GM19452 (cell line): Measurements from ENCODE around the gene MTHFR.

ENCODE experiments used
- ATAC-seq: cut with Tn5 transposase; IDR thresholded peaks from one replicate; pipeline ENCODE4 v1.9.1; 2021; ENCODE audit not compliant: unreplicated experiment

The MTHFR gene

DNA sequence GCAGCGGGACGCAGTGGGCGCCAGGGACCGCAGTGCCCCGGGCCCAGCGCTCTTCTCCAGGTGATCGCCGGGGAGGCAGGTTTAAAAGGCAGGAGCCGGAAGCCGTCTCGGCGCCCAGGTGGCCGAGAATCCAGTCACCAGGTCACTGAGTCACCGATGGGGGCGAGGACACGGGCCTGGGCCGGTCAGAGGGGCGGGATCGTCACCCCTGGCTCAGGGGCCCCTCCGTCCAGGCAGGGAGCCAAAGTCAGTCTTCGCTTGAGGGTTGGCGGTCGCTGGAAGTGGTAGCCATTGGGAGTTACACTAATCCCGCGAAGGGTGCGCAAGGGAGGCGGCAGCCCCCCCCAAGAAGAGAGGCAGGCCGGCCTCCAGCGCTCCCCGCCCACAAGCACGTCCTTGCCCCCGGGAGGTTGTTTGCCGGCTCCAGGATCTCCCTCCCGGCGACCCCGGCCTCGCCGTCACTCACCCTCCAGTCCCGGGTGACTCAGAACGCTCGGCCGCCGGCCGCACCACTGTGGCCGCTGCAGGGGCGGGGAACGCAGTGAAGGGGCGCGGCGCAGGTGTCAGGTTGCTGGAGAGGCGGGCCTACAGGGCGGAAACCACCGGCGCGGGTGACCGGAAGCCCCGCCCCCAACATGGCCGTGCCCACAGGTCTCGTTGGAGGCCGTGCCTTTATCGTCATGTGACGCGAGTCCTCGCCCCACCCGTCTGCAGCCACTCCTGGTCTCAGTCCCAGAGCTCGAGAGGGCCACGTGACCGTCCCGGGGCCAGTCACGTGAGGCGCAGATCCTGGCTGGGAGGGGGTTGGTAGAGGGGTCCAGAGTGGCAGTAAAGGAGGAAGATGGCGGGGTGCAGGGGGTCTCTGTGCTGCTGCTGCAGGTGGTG lies at the start of gene MTHFR, which contains the start of gene CLCN6:
Gene MTHFR, minus strand, starts transcription at position 543 of the 885 bp plus-strand sequence. CDS start 2,848 bp downstream, outside the sequence.
Gene CLCN6, plus strand, starts transcription at position 770 of the 885 bp plus-strand sequence. Its CDS starts 72 bp downstream, at position 842.
- peak; percentile 79 for ATAC-seq

DNA sequence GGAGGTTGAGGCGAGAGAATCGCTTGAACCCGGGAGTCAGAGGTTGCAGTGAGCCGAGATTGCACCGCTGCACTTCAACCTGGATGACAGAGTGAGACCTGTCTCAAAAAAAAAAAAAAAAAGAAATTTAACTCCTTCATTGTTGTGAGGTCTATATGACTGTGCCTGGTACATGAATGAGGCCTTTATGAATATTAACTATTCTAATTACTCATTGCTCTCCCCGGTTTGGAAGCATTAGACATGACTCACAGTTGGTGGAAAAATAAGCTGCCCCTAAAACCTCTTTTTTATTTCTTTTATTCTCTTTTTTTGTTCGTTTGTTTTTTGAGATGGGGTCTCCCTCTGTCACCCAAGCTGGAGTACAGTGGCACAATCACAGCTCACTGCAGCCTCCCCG lies 49.7 kb upstream of the MTHFR start:
- no peak for ATAC-seq

DNA sequence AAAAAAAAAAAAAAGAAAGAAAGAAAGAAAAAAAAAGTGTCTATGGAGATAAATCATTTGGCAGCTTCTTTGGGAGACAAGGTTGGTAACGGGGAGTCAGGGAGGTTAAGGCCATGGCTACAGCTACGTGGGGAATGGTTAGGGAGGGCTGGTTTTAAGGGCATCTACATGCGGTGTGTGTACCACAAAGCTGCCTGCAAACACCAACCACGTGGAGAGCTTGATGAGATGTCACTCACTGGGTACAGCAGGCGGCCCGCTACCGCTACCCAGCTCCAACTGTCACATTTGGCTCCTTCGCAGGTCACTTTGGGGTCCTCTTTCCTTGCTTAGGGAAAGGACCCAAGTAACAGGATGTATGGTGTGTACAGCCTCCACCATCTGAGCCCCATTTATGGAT lies 48.8 kb upstream of the MTHFR start:
- no peak for ATAC-seq

DNA sequence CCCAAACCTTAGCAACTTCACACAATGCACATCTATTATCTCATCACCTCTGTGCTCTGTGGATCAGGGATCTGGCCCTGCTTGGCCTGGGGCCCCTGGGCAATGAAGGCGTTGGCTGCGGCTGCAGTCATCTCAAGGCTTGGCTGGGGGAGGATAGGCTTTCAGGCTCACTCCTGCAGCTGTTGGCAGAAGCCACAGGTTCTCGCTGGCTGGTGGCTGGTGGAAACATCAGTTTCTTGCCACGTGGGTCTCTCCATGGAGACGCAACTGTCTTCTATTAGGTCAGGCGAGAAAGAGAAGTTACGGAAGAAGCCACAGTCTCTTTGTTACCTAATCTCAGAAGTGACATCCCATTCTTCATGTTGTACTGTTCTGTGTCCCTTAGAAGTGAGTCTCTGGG lies 45.4 kb upstream of the MTHFR start:
- ATAC-seq = no peak

DNA sequence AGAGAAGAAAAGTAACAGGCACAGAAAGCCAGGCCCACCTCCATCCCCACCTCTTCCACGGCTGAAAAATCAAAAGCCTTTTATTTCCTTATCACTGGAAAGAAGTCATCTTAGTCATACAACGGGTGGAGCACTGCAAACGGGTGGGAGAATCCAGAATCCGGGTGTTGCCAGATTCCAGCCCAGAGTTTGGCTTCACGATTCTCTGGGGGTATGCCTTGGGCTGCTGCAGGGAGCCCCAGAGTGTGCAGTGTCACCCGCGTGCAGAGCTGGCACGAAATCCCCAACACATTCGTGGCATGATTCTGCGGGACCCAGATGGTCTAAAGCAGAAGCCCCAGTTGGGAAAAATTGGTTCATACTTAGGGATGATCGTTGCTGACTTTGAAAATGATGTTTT lies 44.4 kb upstream of the MTHFR start:
- no peak for ATAC-seq

DNA sequence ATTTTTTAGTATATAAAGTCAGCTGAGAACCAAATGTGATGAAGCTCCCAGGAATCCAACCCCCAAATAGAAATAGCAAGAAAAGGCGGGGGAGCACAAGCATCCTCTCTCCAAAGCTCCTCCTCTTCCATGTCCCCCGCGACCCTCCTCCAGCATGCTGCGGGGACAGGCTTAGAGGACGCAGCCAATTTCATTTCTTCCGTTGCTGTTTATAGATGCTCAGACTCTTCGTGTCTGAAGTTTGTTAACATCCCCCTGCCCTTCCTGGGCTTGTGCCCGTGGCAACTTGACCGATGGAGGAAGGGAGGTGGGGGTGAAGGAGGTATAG lies 42.6 kb upstream of the MTHFR start:
- no peak for ATAC-seq

DNA sequence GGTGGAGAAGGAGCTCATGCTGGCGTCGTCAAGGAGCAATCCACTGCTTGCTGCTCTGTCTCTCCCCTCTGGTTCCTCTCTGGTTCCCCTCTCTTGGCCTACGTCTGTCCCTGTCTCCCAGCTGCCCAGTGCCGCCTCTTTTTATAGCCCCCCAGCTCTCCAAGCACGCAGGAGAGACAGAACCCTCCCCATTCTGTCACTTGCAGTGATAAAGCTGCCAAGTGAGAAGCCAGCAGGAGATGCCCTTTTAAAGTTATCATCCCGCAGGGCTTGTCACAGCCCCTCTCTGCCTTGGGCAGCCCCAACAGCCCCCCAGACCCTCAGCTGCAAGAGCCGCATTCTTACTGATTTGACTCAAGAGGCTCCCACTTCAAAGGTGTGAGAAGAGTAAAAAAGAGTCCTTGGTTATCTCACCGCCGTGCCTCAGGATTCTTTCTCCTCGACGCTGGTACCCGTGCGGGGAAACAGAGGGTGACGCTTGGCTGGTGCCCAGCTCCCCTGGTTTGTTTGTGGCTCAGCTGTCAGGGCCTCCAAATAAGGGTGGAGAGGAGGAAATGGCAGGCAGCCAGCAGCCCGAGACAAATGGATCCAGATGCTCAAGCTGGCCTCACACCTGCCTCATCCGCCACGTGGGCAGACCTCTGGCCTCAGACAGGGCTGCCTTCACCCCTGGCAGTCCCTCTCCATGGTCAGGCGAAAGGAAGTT lies 42.1 kb upstream of the MTHFR start, which contains the start of gene NPPA:
Gene NPPA, minus strand, starts transcription at position 117 of the 706 bp plus-strand sequence. Its CDS starts 99 bp downstream, at position 18.
- ATAC-seq = no peak

DNA sequence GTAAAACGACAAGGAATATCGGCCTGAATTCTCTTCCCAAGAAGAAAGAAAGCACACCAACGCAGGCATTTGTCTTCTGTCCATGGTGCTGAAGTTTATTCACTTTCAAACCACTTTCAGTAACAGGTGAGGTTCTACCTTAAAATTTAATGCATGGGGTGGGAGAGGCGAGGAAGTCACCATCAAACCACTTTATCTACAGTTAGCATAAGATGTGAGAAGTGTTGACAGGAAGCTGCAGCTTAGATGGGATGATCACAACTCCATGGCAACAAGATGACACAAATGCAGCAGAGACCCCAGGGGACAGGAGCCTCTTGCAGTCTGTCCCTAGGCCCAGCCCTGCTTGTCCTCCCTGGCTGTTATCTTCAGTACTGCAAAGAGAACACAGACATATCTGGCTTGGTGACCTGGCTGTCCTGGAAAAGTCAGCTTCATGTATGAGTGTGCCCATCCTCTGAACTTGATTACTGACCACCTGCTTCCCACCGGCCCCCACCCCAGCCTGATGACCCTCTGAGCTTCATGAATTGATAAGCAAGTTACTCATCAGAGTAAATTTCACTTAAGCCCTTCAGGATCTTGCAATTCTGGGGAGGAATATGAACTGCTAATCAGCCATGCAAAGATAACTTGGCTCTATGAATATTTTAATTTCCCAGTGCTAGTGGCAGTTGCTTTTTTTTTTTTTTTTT lies 40.0 kb upstream of the MTHFR start:
- ATAC-seq = no peak

DNA sequence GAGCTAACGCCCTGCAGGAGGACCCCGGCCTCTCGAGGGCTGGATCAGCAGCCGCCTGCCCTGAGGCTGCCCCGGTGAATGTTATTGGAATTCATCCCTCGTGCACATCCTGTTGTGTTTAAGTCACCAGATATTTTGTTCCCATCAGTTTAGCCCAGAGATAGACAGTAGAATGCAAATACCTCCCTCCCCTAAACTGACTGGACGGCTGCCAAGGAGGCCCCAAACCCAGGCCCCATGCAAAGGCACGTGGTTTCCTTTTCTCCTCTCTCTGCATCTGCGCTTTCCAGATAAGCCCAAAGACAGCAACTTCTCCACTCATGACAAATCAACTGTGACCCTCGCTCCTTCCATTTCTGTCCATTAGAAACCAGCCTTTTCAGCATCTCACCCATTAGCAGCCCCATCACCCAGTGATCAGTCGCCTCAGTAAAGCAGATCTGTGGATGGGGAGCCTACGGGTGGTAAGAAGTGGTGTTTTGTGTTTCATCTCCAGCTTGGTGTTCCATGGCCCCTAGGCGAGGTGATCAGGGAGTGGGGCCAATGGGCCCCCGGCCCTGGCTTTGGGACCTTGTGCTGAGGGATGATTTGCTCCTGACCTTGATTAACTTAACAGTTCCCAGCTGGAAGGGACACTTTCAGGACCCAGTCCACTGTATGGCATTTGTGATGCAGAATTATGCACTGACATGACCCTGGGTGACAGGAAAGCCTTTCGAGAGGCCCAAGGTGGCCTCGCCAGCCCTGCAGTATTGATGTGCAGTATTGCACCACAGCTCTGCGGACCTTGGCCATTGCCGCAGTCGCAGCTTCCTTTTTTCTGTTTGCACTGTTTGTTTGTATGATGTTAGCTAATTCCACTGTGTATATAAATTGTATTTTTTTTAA lies 36.6 kb upstream of the MTHFR start:
- no peak for ATAC-seq

DNA sequence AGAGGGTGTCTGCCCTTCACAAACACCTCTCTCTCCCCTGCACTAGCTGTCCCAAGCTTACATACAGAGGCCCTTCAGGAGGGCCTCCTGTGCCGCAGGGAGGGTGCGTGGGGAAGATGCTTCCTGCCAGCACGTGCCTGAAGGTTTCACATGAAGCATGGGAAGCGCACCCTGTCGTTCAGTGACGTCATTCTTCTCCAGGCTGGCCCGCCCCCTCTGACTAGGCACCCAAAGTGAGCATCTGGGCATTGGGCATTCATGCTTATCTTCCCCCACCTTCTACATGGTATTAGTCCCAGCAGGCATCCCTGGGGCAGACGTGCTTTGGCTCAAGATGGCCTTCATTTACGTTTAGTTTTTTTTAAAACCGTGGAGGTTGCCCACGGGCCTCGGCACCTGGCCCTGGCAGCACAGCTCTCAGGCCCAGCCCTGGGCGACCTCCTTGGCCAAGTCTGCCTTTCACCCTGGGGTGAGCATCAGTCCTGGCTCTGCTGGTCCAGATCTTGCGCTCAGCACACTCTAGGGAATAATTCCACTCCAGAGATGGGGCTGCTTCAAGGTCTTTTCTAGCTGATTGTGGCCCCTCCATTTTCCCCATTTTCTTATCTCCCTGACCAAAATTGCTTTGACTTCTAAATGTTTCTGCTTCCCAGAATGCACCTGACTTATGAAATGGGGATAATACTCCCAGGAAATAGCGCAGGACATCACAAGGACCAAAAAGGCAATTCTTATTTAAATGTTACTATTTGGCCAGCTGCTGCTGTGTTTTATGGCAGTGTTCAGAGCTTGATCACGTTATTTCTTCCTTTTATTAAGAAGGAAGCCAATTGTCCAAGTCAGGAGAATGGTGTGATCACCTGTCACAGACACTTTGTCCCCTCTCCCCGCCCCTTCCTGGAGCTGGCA lies 35.7 kb upstream of the MTHFR start:
- ATAC-seq = no peak

DNA sequence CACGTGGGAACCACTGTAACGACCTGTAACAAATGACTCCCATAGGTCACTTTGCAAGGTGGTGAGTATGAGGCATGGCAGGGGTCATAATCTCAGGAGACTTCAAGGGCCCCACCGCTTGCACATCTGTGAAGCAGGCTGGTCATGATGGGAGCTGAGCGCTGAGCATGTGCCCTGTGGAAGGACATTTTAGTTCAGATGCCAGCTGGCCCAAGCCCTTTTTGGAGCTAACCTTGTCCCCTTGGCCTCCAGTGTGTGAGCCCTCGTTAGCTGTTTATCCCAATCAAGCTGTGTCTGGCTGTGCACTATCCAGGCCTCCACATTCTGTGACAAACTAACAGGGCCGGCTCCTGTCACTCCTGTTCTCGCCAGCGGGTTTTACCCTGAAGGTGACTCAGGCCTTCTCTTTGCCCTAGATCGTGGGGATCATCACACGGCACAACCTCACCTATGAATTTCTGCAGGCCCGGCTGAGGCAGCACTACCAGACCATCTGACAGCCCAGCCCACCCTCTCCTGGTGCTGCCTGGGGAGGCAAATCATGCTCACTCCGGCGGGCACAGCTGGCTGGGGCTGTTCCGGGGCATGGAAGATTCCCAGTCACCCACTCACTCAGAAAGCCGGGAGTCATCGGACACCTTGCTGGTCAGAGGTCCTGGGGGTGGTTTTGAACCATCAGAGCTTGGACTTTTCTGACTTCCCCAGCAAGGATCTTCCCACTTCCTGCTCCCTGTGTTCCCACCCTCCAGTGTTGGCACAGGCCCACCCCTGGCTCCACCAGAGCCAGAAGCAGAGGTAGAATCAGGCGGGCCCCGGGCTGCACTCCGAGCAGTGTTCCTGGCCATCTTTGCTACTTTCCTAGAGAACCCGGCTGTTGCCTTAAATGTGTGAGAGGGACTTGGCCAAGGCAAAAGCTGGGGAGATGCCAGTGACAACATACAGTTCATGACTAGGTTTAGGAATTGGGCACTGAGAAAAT lies 34.3 kb upstream of the MTHFR start:
- ATAC-seq = no peak

DNA sequence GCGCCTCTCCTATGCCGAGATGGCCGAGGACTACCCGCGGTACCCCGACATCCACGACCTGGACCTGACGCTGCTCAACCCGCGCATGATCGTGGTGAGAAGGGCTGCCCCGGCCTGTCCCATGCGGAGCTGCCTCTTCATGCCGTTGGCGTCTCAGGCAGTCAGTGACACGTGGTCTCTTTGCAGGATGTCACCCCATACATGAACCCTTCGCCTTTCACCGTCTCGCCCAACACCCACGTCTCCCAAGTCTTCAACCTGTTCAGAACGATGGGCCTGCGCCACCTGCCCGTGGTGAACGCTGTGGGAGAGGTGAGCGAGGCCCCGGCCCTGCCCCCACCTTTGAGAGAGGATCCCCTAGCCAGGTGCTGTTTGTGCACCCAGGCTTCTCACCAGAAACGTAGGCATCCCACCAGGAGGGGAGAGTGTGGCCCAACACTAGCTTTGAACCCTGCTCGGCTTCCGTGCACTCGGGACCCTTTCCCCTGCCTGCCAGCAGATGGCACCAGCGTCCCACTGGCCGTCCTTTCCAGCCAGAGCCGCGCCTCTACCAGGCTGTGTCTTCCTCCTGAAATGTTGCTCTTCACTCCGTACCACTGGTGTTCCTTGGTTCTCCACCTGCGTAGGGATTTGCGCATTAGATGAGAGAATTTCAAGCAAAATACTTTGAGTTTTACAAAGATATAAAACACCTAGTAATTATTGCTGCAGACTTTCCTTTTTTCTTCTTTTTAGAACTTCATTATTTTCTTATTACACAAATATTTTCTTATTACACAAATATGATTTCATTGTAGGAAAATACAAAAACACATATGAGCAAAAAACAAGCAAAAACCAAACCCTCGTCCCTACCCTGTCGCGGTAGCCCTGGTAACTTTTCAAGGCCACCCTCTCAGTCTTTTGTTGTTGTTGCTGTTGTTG lies 32.8 kb upstream of the MTHFR start:
- no peak for ATAC-seq

DNA sequence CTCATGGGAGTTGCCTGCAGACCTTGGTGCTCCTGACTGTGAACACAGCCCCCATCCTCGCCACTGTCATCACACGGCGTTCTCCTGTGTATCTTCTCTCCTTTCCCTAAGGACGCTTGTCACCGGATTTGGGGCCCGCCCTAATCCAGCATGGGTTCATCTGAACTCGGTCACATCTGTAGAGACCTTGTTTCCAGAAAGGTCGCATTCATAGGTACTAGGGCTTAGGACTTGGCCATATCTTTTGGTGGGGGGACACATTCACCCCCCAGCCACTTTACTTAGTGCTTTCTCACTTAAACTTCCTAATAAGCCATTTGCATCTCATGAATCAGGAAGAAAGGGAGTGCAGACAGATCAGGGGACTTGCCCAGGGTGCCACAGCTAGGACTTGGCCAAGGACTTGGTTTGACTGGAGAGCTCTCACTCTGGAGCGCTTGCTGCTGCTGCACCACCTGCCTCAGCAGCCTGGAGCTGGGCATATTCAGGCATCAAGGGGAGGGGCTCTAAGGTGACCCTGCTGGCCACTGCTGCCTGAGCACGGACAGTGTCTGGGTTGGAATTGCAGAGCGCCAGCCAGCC lies 32.1 kb upstream of the MTHFR start:
- ATAC-seq = no peak

DNA sequence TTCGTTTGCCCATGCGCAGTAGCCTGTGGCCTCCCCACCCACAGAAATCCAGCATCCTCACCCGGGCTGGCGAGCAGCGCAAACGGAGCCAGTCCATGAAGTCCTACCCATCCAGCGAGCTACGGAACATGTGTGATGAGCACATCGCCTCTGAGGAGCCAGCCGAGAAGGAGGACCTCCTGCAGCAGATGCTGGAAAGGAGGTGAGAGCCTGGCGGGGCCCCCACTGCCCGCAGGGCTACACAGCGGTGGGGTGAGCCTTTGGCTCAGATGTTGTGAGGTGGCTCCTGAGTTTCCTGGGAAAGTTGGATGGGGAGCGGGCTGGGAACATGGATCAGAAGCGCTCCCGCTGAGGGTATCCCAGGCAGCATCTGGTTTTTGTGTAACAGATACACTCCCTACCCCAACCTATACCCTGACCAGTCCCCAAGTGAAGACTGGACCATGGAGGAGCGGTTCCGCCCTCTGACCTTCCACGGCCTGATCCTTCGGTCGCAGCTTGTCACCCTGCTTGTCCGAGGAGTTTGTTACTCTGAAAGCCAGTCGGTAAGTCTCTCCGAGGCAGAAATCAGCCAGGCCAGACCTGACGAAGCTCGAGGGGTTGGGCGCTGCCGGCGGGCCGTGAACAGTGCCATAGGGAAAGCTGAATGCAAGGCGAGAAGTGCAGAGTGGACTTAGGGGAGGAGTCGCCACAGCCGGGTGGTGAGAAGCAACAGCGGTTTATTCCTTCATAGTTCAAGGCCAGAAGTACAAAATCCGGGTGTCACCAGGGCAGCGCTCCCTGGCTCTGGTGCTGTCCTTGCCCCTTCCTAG lies 31.4 kb upstream of the MTHFR start:
- ATAC-seq = no peak

DNA sequence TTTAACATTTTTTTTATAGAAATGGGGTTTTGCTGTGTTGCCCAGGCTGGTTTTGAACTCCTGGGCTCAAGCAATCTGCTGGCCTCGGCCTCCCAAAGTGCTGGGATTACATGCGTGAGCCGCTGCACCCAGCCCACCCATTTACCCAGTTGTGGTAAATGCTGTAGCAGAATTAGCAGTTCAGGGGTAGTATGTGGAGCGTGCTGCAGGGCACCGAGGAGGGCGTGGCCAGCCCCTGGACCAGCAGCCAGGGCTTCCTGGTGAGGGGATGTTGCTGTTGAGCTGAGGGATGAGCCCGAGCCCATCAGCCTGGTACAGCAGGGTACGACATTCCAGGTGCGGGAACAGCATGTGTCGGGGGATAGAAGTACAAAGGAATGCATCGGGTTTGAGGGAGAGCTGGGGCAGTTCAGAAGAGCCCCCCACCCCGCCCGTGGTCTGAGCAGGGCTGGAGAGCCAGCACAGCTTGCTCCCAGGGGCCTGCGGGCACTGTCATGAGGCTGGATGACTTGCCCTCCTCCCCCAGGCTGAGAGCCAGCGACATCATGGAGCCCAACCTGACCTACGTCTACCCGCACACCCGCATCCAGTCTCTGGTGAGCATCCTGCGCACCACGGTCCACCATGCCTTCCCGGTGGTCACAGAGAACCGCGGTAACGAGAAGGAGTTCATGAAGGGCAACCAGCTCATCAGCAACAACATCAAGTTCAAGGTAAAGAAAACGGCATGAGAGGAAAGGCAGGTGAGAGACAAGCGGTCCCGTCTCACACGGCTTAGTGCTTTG lies 29.9 kb upstream of the MTHFR start:
- no peak for ATAC-seq
